ENCODE measurements around the gene NSMCE1.
"Not testable (repeated sequence)": the region's sequence is repeated elsewhere in the genome, so short reads cannot be mapped to it uniquely, and the experiment has no call there.

The NSMCE1 gene

GRCh38 chr16:27302126-27302525, 33.6 kb upstream of the NSMCE1 start:
- DNase-seq: no peak

GRCh38 chr16:27301236-27301861, 32.8 kb upstream of the NSMCE1 start:
- no peak for DNase-seq

DNA sequence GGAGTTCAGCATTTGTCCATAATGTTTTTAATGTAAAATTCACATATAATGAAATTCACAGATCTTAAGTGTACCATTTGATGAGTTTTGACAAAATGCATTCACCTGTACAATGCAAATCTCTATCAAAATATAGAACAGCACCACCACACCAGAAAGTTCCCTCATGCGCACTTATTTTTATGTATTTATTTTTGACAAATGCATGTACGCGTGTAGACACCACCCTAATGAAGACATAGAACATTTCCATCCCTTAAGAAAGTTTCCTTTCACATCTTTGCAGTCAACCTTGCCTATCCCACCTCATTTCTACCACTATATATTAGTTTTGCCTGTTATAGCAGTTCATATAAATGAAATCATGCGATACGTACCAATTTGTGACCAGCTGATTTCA, 29.6 kb upstream of the NSMCE1 start:
- DNase-seq: no peak

DNA sequence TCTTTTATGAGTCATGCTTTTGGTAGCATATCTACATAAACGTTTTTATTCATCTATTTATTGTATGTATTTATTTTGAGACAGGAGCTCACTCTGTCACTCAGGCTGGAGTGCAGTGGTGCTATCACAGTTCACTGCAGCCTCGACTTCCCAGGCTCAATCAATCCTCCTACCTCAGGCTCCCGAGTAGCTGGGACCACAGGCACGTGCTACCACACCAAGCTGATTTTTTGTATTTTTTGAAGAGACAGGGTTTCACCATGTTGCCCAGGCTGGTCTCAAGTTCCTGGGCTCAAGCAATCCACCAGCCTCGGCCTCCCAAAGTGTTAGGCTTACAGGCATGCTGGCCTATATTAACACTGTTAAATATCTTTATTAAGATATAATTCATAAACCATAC, 24.8 kb upstream of the NSMCE1 start:
- no peak for DNase-seq

- no peak for DNase-seq
Observed at GRCh38 chr16:27291722-27292240, 23.2 kb upstream of the NSMCE1 start.

DNA sequence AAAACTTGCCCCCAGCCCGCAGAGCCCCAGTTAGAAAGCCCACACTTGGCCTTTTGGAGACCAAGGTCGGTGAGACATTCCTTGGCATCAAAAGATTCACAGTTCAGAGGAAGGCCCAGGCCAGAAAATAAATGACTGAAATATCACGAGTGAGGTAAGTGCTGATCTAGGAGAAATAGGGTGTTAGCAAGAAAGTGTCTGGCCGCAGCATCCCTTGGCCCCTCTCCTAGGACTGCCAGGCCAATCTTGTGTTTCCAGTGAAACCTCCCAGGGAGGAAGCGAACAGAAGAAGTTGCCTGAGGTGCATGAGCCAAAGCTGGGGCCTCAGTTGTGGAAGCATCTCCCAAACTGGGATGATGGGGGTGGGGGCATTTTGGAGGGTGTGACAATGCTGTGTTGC, 22.5 kb upstream of the NSMCE1 start:
- DNase-seq: no peak

- no peak for DNase-seq
Observed at GRCh38 chr16:27290562-27290961, 22.0 kb upstream of the NSMCE1 start.

GRCh38 chr16:27289669-27290068, 21.1 kb upstream of the NSMCE1 start:
- no peak for DNase-seq

- not testable (repeated sequence) for DNase-seq
Observed at GRCh38 chr16:27288313-27288712, 19.7 kb upstream of the NSMCE1 start.

- no peak for DNase-seq
Observed at GRCh38 chr16:27287887-27288286, 19.3 kb upstream of the NSMCE1 start.

DNA sequence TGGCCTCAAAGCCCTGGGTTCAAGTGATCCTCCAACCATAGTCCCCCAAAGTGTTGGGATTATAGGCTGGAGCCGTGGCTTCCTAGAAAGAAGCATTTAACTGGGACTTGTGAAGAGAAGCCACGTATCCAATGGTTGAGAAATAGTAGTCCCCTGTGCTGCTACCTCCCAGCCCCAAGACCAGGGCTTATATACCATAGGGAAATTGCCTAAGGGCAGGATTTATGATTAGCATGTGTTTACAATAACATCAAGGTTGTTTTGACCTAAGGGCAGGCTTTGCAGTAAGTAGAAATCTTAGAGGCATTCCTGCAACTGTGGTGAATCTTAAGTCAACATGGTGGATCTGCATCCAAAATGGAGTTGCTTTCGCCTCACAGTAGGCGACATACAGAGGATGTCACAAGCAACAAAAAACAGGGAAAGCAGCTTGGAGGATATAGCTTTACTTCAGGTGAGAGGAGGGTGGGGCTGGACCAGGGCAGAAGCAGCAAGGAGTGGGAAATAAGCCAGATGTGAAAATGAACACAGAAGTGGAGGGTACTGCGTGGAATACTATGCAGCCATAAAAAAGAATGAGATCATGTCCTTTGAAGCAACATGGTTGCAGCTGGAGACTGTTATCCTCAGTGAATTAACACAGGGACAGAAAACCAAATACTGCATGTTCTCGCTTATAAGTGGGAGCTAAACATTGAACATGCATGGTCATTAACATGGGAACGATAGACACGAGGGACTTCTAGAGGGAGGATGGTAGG, 18.7 kb upstream of the NSMCE1 start:
- no peak for DNase-seq

- DNase-seq: no peak
Observed at GRCh38 chr16:27286451-27286850, 17.9 kb upstream of the NSMCE1 start.

DNA sequence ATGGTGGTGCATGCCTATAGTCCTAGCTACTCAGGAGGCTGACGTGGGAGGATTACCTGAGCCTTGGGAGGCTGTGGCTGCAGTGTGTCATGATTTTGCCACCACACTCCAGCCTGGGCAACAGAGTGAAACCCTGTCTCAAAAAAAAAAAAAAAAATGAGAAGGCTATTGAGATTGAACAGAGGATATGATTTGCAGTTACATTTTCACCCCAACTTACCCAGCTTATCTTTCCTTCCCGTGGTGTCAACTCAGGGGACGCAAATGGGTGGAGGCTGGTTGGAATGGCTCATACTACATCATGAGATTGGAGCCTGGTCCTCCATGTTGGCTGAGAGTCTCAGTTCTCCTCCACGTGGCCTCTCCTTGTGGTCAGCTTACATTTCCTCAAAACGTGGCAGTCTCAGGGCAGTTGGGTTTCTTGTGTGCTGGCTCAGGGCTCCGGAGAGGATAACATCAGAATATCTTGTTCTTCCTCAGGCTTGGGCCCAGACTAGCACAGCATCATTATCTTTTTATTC, 17.2 kb upstream of the NSMCE1 start:
- DNase-seq: no peak

- DNase-seq: no peak
Observed at GRCh38 chr16:27284865-27285675, 16.5 kb upstream of the NSMCE1 start.

DNA sequence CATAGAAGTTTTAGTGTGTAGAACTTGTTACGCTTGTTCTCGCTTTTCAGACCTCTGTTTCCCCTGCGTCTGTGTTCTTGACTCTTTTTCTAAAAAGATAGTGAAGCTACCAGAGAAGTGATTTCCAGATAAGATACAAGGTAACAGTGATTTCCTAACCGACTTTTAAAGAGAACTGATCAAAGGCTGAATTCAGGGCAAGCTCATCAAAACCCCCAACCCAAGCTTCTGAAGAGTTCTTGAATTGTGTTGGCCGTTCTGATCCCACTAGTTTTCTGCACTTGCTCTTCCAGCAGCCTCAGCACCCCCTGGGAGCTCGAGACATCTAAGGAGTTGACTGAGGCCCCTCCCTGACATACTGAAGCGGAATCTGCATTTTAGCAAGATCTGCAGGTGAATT, 12.7 kb upstream of the NSMCE1 start:
- no peak for DNase-seq

GRCh38 chr16:27275394-27275793, 6.8 kb upstream of the NSMCE1 start:
- no peak for DNase-seq

DNA sequence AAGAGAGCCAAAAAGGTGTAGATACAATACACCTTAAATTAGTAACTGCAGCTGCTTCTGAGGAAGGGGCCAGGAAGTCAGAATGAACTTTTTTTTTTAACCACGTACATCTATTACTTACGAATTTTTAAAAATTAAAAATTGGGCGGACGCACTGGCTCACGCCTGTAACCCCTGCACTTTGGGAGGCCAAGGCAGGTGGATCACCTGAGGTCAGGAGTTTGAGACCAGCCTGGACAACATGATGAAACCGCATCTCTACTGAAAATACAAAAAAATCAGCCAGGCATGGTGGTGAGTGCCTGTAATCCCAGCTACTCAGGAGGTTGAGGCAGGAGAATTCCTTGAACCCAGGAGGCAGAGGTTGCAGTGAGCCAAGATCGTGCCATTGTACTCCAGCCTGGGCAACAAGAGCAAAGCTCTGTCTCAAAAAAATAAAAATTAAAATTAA, 5.9 kb upstream of the NSMCE1 start:
- DNase-seq: not testable (repeated sequence)

- no peak for DNase-seq
Observed at GRCh38 chr16:27273670-27274423, 5.3 kb upstream of the NSMCE1 start.

DNA sequence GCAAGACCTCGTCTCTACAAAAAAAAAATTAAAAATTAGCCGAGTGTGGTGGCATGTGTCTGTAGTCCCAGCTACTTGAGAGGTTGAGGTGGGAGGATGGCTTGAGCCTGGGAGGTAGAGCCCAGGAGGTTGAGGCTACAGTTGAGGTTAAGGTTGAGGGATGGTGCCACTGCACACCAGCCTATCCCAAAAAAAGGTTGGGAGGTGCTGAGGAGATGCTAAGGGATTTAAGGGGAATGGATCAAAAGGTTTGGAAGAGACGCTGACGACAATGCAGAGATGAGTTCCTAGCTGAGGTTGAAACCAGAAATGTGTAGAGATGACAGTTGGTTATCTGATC, 4.7 kb upstream of the NSMCE1 start:
- DNase-seq: no peak

DNA sequence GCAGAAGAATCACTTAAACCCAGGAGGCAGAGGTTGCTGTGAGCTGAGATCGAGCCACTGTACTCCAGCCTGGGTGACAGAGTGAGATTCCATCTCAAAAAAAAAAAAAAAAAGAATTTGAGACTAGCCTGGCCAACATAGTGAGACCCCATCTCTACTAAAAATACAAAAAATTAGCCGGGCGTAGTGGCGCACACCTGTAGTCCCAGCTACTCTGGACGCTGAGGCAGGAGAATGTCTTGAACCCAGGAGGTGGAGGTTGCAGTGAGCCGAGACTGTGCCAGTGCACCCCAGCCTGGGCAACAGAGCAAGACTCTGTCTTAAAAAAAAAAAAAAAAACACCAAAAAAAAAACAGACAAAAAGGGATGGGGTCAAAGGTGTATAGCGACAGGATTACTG, 4.1 kb upstream of the NSMCE1 start:
- not testable (repeated sequence) for DNase-seq

GRCh38 chr16:27272076-27272475, 3.5 kb upstream of the NSMCE1 start:
- DNase-seq: no peak

DNA sequence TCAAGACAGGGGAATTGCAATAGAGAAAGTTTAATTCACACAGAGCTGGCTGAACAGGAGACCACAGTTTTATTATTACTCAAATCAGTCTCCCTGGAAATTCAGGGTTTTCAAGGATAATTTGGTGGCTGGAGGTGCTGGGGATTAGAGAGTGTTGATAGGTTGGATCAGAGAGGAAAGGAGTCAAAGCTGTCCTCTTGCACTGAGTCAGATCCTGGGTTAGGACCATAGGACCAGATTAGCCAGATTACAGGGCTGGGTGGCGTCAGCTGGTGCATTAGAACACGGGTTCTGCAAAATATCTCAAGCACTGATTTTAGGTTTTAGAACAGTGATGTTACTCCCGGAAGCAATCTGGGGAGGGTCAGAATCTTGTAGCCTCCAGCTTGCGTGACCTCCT, 1.8 kb upstream of the NSMCE1 start:
- no peak for DNase-seq

All from NCI-H446 treated with DMSO at 0.1 percent for 48 hours (cell line).